Glutamatergic neuron (in vitro differentiated cells): ENCODE measurements around the gene TTC21B. TPM values are rescaled to one million over a fixed set of nuclear protein-coding genes. Genes with fewer than 3 reads are reported as not detected.

ENCODE experiments used
- DNase-seq: peaks from one replicate; pipeline ENCODE4 v3.0.0; 2022
- H3K27ac Mint-ChIP-seq: one replicate; pipeline ENCODE4 v1.8.0; 2020; ENCODE audit warnings: mild to moderate bottlenecking, mixed read lengths, inconsistent platforms; ENCODE audit not compliant: unreplicated experiment
- H3K27me3 Mint-ChIP-seq: one replicate; pipeline ENCODE4 v1.8.0; 2020; ENCODE audit warnings: mild to moderate bottlenecking, moderate library complexity, mixed read lengths, inconsistent platforms; ENCODE audit not compliant: unreplicated experiment
- H3K36me3 Mint-ChIP-seq: one replicate; pipeline ENCODE4 v1.8.0; 2020; ENCODE audit warnings: mild to moderate bottlenecking, mixed read lengths, inconsistent platforms; ENCODE audit not compliant: unreplicated experiment
- H3K4me1 Mint-ChIP-seq: one replicate; pipeline ENCODE4 v1.8.0; 2020; ENCODE audit warnings: mild to moderate bottlenecking, low read depth, mixed read lengths, inconsistent platforms; ENCODE audit not compliant: unreplicated experiment
- H3K4me3 Mint-ChIP-seq: one replicate; pipeline ENCODE4 v1.8.0; 2020; ENCODE audit warnings: mild to moderate bottlenecking, mixed read lengths, inconsistent platforms; ENCODE audit not compliant: unreplicated experiment
- H3K9me3 Mint-ChIP-seq: one replicate; pipeline ENCODE4 v1.8.0; 2020; ENCODE audit warnings: mild to moderate bottlenecking, moderate library complexity, mixed read lengths, inconsistent platforms; ENCODE audit not compliant: unreplicated experiment
- CTCF ChIP-seq: fragments of 200-600 bp; sonication (generic); IDR thresholded peaks from one replicate; pipeline ENCODE4 v1.5.0; 2021; ENCODE audit not compliant: partially characterized antibody, unreplicated experiment
- total RNA-seq: library from RNA; stranded (reverse); fragmentation: NEBNext Ultra II Directional; extraction: Animal tissue kit (Norgen Biotek cat#: 25700); gene quantifications from one replicate; pipeline ENCODE4 v1.2.1, GENCODE V29; 2021; ENCODE audit not compliant: unreplicated experiment

TTC21B gene
- total RNA-seq, 1 donor from 2014 or later = 46.2 TPM

- Mint-ChIP-seq H3K4me3 (no peak overlapping the region), H3K36me3 (no peaks in the 10 kb centered on the region), H3K4me1 (no peaks in the 10 kb centered on the region), H3K27ac (no peak overlapping the region), H3K27me3 (no peaks in the 10 kb centered on the region), H3K9me3 (no peaks in the 10 kb centered on the region)
- no peak for TF ChIP-seq CTCF
- no peak for DNase-seq
Measured at GRCh38 chr2:165825041-165825440, 128.5 kb downstream of the TTC21B start.

Other genes with a start within 250 kb of the TTC21B start
- 1.3 TPM for gene GALNT3, start 159.5 kb downstream of the TTC21B start, total RNA-seq
- gene SCN1A, start 174.2 kb upstream of the TTC21B start, total RNA-seq = 1.8 TPM